Measurements from ENCODE around the gene OTOGL. TPM values are rescaled to one million over a fixed set of nuclear protein-coding genes. Genes with fewer than 3 reads are reported as not detected.

Gene OTOGL
- total RNA-seq, 2 donors from 2014 or later, result 0.47 TPM; not detected in 1

DNA sequence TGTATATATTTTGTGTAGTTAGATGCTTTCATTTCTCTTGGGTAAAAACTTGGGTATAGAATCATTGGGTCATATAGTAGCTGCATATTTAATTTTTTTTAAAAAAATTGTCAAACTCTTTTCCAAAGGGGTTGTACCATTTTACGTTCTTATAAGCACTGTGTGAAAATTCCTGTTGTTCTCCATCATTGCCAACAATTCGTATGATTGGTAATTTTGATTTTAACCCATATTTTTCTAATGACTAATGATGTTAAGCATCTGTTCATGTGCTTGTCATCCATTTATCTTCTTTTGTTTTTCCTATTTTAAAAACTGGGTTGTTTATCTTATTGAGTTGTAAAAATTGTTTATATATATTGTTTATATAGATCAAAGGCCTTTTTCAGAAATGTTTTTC is 77.4 kb downstream of the OTOGL start:
- intact Hi-C loops (cut with DNase I, micrococcal nuclease), result no loop called here
- ATAC-seq (no peak), DNase-seq (no peak)

DNA sequence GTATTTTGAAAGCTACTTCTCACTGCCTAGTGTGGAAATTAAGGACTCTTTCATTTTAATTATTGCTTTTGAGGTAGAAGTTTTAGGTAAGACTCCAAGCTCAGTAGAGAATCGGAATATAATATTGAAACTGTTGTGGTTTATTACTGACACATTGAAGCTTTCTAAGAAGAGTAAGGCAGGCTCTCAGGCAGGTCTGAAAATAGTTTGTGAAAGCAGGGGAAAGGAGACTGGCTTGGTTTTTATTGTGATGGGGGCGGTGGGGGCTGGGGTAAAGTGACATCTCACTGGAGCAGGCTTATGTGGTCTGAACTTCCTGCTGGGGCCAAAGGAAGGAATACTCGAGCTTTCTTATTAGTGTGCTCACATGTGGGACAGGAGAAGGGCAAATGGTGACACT is 79.5 kb downstream of the OTOGL start:
- ATAC-seq (no peak), DNase-seq (no peak)
- intact Hi-C loops (cut with DNase I, micrococcal nuclease), result no loop called here

DNA sequence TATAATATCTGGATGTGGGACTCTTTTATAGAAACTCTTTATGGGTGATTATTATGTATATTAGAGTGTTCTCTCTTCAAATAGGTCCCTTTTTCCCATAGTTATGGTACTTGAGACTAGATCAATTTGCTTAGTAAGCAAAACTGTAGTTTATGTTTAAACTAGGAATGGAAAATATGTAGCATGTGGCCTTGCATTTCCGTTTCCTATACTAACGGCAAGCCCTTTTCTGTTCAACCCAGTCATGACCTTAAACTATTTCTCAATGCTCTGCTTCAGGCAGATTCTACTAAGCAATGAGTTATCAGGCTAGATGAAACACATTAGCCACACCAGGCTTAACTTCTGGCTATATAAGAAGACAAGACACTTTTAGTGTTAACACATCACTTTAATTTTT is 84.6 kb downstream of the OTOGL start:
- DNase-seq (no peak), ATAC-seq (no peak)
- intact Hi-C loops (cut with DNase I, micrococcal nuclease), result loop anchor here in 1 of 2 donors (10.0 kb wide), 1 partner anchor 249 kb away; the partner anchor contains the start of gene PPP1R12A

DNA sequence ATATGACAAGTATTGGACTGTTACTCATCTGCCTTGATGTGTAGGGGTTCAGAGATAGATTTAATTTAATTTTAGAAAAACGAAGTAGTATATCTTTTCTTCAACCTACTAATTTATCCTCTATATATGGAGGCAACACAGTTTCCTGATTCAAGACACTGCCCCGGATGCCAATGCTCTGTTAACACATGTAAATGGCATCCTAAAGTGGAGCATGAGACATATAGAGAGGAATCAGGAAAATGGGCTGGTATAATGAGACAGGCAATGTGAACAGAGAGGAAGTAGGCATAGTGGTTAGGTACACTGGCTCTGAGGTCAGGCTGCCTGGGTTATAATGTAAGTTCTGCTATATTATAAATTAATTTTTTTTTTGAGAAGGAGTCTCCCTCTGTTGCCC is 85.6 kb downstream of the OTOGL start:
- ATAC-seq, result no peak
- intact Hi-C loops (cut with DNase I, micrococcal nuclease), result loop anchor here in 1 of 2 donors (10.0 kb wide), 1 partner anchor 250 kb away; the partner anchor contains the start of gene PPP1R12A

DNA sequence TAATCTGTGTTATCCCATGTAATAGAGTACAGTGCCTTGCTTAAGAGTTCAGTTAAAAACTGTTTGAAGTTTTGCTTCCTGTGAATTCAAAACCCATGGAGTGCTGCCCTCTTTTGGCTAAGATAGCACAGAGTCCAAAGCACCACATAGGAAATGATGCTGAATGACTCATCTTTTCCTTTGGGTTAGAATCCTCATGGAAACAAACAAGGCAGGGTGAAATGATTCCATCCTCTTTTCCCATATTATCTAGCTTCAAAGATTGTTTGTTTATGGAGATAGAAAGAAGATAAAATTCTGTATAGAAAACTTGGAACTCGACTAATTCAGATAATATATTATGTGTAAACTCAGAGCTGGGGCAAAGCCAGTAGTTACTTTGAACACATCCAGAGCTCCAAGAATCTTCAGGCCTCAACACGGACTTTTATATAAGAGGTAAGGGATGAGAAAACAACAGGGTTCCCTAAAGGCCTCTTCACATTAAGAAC is 87.4 kb downstream of the OTOGL start:
- ATAC-seq (peak; percentile 78), DNase-seq (peak; percentile 16 to 29)
- intact Hi-C loops (cut with DNase I, micrococcal nuclease), result loop anchor here in 1 of 2 donors (10.0 kb wide), 1 partner anchor 252 kb away; the partner anchor contains the start of gene PPP1R12A

More for the DNA sequence above, 85.6 kb downstream of the OTOGL start:
- no peak for DNase-seq

DNA sequence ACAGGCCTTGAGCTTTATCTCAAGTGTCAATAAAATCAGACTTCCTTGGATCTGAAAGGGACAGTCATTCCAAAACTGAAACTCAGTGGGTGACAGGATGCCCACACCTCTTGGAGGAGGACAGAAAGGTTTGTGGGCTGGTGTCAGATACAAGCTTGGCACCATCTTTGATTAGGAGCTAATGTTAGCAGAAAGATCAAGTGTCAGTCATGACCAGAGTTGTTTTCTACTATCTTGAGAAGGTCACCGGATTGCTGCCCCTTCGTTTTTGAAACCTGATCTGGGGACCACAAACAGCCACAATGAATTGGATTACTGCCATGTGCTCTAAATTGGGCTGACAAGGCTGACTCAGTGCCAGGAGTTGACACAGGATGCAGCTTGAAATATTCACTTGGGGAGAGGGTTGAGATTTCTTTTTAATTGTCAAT is 88.3 kb downstream of the OTOGL start:
- ATAC-seq (no peak), DNase-seq (no peak)
- intact Hi-C loops (cut with DNase I, micrococcal nuclease), result loop anchor here in 1 of 2 donors (10.0 kb wide), 1 partner anchor 253 kb away; the partner anchor contains the start of gene PPP1R12A

DNA sequence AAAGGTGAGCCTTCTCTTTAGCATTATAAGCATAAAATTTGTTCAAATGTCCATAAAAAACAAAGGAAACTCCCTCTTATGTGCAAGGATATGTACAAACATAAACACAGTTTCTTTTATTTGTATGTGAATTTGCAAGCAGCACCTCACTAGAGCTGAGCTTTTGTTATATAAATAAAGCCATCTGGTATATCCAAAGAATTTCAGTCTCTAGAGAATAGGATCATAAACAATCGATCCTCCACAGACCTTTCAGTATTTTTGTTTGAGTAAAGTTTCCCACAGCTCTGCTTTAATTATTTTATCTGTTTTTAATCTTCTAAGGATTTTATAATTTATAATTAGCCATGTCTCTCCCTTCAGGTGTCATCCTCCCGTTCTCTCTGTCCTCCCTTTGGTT is 89.2 kb downstream of the OTOGL start:
- intact Hi-C loops (cut with DNase I, micrococcal nuclease), result loop anchor here in 1 of 2 donors (10.0 kb wide), 1 partner anchor 254 kb away; the partner anchor contains the start of gene PPP1R12A
- ATAC-seq (no peak), DNase-seq (no peak)

DNA sequence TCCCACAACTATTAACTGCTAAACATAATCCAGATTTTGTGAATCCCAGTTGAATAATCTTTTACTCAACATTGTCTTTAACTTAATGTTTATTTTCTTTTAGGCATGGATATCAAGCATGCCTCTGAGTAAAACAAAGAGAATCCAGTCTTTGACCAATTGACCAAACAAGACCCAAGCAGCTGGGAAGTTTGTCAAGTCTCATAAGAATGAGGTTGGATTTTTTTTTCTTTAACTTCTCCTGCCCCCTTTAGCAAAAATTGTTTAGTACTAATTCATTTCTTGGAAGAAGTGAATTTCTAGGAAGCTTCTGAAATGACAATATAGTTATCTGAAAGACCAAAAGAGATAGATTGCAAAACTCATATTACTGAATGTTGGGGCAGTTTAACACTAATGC is 89.9 kb downstream of the OTOGL start:
- intact Hi-C loops (cut with DNase I, micrococcal nuclease), result loop anchor here in 1 of 2 donors (10.0 kb wide), 1 partner anchor 254 kb away; the partner anchor contains the start of gene PPP1R12A

DNA sequence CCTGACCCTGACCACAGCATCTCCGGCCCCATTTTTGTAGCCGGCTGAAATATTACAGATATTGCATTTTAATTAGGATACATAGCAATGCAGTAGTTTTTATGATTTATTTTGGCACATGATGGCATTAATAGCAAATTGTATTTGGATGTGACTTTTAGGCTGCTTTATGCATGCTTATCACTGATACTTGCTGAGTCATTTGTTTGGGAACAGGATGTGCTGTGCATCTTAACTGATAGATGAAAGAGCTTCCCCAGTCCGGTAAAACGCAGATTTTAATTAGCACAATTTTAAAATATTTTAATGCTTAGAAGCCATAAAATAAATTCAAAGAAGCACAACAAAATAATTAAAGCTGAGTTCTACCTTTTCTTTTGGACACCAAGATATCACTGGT is 90.7 kb downstream of the OTOGL start:
- DNase-seq, result no peak
- intact Hi-C loops (cut with DNase I, micrococcal nuclease), result no loop called here
- ATAC-seq, result no peak

More for the DNA sequence above, 89.9 kb downstream of the OTOGL start:
- no peak for ATAC-seq
- no peak for DNase-seq

DNA sequence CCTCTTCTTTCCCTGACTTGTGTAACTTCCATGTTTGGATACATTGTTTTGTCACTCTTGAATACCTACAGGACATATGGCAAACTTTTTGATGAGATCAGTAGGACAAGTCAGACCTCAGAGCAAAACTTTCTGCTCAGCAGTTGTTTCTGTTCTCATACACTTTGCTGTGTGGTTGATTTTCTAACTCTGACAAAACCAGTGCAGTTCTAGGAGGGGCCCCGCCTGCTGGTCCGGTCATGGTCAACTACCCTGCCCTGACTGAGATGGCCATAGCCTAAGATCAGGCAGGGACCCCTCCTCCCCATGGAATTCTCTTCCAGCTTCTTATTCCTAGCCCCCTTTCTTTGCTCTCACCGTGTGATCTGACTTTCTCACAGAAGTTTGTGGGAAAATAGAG is 92.8 kb downstream of the OTOGL start:
- no peak for DNase-seq
- intact Hi-C loops (cut with DNase I, micrococcal nuclease), result no loop called here

DNA sequence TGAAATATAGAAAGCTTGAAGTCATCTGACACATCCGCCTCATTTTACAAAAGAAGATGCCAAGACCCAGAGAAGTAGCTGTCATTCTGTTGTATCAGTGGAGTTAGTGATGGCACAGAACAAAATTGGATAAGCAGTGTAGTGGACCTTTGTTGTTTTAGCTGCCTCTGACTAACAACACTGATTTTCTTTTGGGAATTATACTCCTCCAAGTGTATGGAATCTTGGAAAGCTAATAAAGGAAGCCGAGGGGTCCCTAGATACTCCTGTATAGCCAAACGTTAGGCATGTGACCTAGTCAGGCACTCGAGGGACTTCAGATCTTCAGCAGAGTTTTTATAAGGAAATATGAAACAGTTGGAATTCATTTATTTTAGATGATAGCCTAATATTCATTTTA is 94.5 kb downstream of the OTOGL start:
- ATAC-seq (no peak), DNase-seq (no peak)
- intact Hi-C loops (cut with DNase I, micrococcal nuclease), result no loop called here

More for the DNA sequence above, 92.8 kb downstream of the OTOGL start:
- ATAC-seq, result no peak

DNA sequence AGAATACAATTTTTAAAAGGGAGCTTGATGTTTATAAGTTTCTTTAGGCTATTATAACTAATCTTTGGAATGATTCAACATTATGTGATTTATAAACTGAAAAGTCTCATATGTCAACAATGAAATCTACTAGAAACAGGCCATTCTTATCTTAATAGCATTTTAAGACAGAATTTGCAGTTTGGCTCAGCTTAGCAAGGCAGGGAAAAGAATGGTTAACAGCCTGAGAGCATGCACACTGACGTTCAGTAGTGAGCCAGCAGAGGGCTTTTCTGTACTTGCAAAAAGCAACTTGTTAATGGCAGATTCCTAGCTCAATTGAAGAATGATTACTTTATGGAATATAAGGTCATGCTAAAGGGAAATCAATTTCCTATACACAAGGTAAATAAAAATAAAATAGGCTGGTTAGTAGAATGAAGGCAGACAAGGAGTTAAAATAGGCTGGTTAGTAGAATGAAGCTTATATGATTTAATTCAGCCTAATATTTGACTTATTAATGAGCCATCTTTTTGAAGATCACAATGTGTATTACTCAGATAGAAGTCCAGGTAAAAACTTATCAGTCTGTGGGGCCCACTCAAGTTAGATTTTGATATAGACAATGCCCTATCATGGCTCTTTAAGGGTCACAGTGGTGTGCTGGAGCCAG is 95.9 kb downstream of the OTOGL start:
- ATAC-seq, result no peak
- no peak for DNase-seq
- intact Hi-C loops (cut with DNase I, micrococcal nuclease), result no loop called here

DNA sequence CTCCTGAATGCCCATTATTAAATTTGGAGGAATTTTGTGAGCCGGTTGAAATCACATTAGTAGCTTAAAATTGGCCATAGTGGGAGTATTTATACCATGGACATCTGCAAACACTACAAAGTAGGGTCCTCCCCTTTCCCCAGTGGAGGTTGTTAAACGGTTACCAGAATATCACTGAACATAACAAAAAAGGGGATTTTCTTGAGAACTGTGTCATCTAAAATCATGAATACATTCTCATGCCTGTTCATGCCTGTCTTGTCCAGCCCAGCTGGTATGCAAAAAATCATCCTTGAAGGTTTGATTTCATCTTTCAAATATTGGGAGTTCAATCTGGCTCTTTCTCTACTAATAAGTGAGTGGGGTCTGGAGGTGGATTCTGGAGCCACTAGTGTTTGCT is 96.4 kb downstream of the OTOGL start:
- no peak for DNase-seq
- intact Hi-C loops (cut with DNase I, micrococcal nuclease), result no loop called here
- ATAC-seq, result no peak

DNA sequence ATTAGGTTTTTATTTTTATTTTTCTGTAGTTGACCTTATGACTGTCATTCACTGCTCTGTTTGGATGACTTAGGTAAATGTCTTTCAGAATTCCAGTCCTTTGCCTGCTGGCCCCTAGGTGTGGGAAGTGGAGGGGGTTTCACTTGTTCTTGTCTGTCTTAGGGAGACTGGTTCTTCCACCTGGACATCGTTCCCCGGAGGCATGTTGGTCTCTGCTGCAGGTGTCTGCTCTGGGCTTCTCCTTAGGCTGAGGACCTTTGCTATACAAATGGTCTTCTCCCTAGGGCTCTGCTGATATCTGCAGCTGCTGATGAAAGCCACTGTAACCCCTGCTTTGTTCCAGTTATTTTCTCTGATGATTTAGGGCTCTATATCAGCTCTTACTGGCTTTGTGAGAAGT is 97.1 kb downstream of the OTOGL start:
- intact Hi-C loops (cut with DNase I, micrococcal nuclease), result no loop called here
- DNase-seq (no peak), ATAC-seq (no peak)

DNA sequence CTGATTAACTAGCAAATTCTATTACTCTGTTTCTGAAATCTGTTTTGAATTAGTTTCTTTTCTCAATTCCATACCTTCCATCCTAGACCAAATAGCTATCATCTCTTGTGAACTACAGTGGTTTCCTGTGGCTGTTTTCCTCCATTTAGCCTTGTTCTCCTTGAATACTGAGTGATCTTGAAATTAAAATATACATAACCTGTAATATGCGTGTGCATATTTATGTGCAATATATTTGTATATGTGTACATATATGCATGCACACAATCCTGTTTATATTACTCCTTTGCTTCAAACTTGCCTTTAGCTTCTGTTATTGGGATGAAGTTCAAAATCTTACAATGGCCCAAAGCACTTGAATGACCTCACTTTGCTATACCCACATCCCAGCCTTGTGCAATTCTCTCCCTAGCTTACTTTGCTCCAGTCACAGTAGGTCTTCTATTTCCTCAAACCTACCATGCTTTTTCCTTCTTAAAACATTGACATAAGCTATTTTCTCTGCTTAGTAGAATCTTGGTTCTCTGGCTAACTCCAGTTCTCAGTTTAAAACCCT is 99.5 kb downstream of the OTOGL start:
- ATAC-seq (no peak), DNase-seq (no peak)
- intact Hi-C loops (cut with DNase I, micrococcal nuclease), result no loop called here

DNA sequence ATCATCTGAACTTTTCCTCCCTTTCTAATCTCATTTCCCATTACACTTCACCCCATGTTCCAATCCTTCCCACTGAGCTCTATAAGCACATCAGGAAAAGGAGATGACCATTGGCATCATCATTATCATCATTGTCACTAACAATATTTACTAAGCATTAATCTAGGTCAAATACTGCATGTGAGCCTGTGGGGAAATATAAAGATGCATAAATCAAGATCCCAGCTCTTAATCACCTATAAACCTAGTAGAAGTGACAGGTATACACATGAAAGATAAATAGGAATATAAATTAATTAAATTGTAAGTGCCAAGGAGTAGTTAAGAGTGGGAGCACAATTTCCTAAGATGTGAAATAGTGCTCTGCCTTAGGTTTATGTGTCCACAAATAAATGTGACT is 100.6 kb downstream of the OTOGL start:
- DNase-seq (no peak), ATAC-seq (no peak)
- intact Hi-C loops (cut with DNase I, micrococcal nuclease), result no loop called here

DNA sequence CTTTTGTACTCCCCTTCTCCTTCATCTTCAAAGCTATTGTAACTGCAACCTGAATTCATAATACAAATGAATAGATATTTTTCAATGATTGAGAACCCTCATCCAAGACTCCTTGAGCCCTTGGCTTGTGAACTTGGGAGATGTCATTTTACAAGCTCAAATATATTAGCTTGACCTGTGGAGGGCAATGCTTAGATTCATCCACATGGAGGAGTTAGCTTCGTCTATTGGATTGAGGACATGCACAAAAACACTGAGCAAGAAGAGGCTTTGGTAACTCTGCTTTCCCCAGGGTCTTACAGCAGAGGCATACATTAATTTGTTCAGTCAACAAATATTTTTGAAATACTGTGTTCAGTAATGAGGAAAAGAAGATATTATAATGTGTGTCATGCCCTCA is 101.1 kb downstream of the OTOGL start:
- DNase-seq, result no peak
- intact Hi-C loops (cut with DNase I, micrococcal nuclease), result no loop called here

DNA sequence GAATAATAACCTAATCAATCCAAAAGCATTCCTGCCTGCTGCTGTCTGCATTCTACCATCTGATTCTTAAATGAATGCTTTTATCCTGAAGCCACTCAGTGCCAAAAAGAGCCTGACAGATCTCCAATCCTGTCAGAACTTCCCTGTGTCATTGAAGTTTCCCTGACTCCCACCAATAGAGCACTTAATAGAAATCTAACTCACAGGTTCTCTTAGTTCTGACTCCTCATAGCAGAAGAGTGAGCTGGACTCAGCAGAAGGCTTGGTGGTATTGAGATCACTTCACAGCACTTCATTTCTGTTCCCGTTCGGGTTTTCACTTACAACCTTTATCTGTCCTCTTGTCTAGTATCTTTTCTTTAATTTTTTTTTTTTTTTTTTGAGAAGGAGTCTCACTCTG is 102.6 kb downstream of the OTOGL start:
- DNase-seq (no peak), ATAC-seq (no peak)
- intact Hi-C loops (cut with DNase I, micrococcal nuclease), result no loop called here

More for the DNA sequence above, 101.1 kb downstream of the OTOGL start:
- ATAC-seq, result no peak

DNA sequence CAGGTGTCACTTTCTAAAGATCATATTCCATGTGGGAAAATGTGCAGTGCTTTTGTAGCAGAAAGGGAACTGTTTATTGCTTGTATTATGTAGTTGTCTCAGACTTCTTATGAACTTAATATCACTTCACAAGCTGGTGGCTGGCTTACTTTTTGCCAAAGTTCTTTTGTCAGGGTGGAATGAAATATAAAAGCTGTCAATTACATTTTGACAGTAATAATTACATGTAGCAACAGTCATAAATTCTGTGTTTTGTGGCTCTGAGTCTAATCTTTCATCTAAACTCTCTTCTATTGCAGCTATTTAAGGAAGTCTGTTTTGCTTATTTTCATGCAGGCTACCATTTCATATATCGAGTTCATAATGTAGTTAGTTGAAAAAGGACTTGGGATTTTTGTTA is 106.6 kb downstream of the OTOGL start:
- intact Hi-C loops (cut with DNase I, micrococcal nuclease), result no loop called here

DNA sequence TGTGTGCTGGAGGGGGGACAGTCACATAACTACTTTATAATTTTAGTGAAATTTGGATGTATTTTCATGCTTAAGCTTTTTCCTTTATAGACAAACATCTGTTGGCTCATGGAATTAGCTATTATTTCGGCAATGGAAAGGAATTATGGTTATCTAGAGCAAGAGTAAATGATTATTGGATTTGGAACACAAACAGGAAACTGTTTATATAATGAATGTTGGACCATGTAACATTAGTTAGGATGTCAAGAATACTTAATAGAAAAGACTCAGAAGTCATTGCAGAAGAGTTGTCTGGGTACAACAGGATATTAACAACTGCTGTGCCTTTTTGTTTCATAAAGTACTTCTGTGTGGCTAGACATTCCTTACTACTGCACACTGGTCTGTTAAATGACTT is 108.7 kb downstream of the OTOGL start:
- intact Hi-C loops (cut with DNase I, micrococcal nuclease), result no loop called here
- ATAC-seq, result no peak
- DNase-seq, result no peak

More for the DNA sequence above, 106.6 kb downstream of the OTOGL start:
- DNase-seq, result no peak
- ATAC-seq, result no peak

Data from left colon (tissue), 2 donors.